Glutamatergic neuron (in vitro differentiated cells): ENCODE measurements around the gene MAPKAP1. TPM values are rescaled to one million over a fixed set of nuclear protein-coding genes. Genes with fewer than 3 reads are reported as not detected.

Source experiments
- DNase-seq: peaks from one replicate; pipeline ENCODE4 v3.0.0; 2022
- H3K27ac Mint-ChIP-seq: one replicate; pipeline ENCODE4 v1.8.0; 2020; ENCODE audit warnings: mild to moderate bottlenecking, mixed read lengths, inconsistent platforms; ENCODE audit not compliant: unreplicated experiment
- H3K27me3 Mint-ChIP-seq: one replicate; pipeline ENCODE4 v1.8.0; 2020; ENCODE audit warnings: mild to moderate bottlenecking, moderate library complexity, mixed read lengths, inconsistent platforms; ENCODE audit not compliant: unreplicated experiment
- H3K36me3 Mint-ChIP-seq: one replicate; pipeline ENCODE4 v1.8.0; 2020; ENCODE audit warnings: mild to moderate bottlenecking, mixed read lengths, inconsistent platforms; ENCODE audit not compliant: unreplicated experiment
- H3K4me1 Mint-ChIP-seq: one replicate; pipeline ENCODE4 v1.8.0; 2020; ENCODE audit warnings: mild to moderate bottlenecking, low read depth, mixed read lengths, inconsistent platforms; ENCODE audit not compliant: unreplicated experiment
- H3K4me3 Mint-ChIP-seq: one replicate; pipeline ENCODE4 v1.8.0; 2020; ENCODE audit warnings: mild to moderate bottlenecking, mixed read lengths, inconsistent platforms; ENCODE audit not compliant: unreplicated experiment
- H3K9me3 Mint-ChIP-seq: one replicate; pipeline ENCODE4 v1.8.0; 2020; ENCODE audit warnings: mild to moderate bottlenecking, moderate library complexity, mixed read lengths, inconsistent platforms; ENCODE audit not compliant: unreplicated experiment
- CTCF ChIP-seq: fragments of 200-600 bp; sonication (generic); IDR thresholded peaks from one replicate; pipeline ENCODE4 v1.5.0; 2021; ENCODE audit not compliant: partially characterized antibody, unreplicated experiment
- total RNA-seq: library from RNA; stranded (reverse); fragmentation: NEBNext Ultra II Directional; extraction: Animal tissue kit (Norgen Biotek cat#: 25700); gene quantifications from one replicate; pipeline ENCODE4 v1.2.1, GENCODE V29; 2021; ENCODE audit not compliant: unreplicated experiment

The MAPKAP1 gene
- total RNA-seq, 1 donor from 2014 or later = 59.6 TPM

- no peak for TF ChIP-seq CTCF
- peaks cover 11% of the 10 kb centered on the region for H3K9me3 Mint-ChIP-seq
- peak; percentile 96 for DNase-seq
- peaks cover 8% of the 10 kb centered on the region for H3K27me3 Mint-ChIP-seq
- no peaks in the 10 kb centered on the region for H3K36me3 Mint-ChIP-seq
- H3K27ac Mint-ChIP-seq = peak overlapping the region; percentile 22
- peak overlapping the region; percentile 91 for H3K4me3 Mint-ChIP-seq
- H3K4me1 Mint-ChIP-seq = peaks cover 15% of the 10 kb centered on the region
These were observed 39.2 kb upstream of the MAPKAP1 start for GRCh38 chr9:125746017-125746773.

- H3K9me3 Mint-ChIP-seq = peaks cover 11% of the 10 kb centered on the region
- H3K27me3 Mint-ChIP-seq = peaks cover 8% of the 10 kb centered on the region
- no peak overlapping the region for H3K27ac Mint-ChIP-seq
- peaks cover 13% of the 10 kb centered on the region for H3K4me1 Mint-ChIP-seq
- no peak for DNase-seq
- no peak for TF ChIP-seq CTCF
- peak overlapping the region; percentile 91 for H3K4me3 Mint-ChIP-seq
- H3K36me3 Mint-ChIP-seq = no peaks in the 10 kb centered on the region
These were observed 38.6 kb upstream of the MAPKAP1 start for GRCh38 chr9:125745682-125746016.

GRCh38 chr9:125745018-125745417 is 38.0 kb upstream of the MAPKAP1 start:
- Mint-ChIP-seq H3K36me3 (no peaks in the 10 kb centered on the region), H3K9me3 (peaks cover 11% of the 10 kb centered on the region), H3K27ac (no peak overlapping the region), H3K4me1 (peaks cover 9% of the 10 kb centered on the region), H3K27me3 (peaks cover 8% of the 10 kb centered on the region), H3K4me3 (peak overlapping the region; percentile 91)
- no peak for DNase-seq
- TF ChIP-seq CTCF = no peak

- H3K27me3 Mint-ChIP-seq = peaks cover 8% of the 10 kb centered on the region
- H3K9me3 Mint-ChIP-seq = peaks cover 11% of the 10 kb centered on the region
- no peak overlapping the region for H3K4me3 Mint-ChIP-seq
- TF ChIP-seq CTCF = no peak
- DNase-seq = no peak
- H3K27ac Mint-ChIP-seq = no peak overlapping the region
- peaks cover 9% of the 10 kb centered on the region for H3K4me1 Mint-ChIP-seq
- no peaks in the 10 kb centered on the region for H3K36me3 Mint-ChIP-seq
These were observed 37.6 kb upstream of the MAPKAP1 start for GRCh38 chr9:125744616-125745015.

GRCh38 chr9:125743682-125744428 is 36.8 kb upstream of the MAPKAP1 start:
- Mint-ChIP-seq H3K27ac (no peak overlapping the region), H3K4me1 (peaks cover 4% of the 10 kb centered on the region), H3K9me3 (peaks cover 8% of the 10 kb centered on the region), H3K4me3 (no peak overlapping the region), H3K36me3 (no peaks in the 10 kb centered on the region), H3K27me3 (peaks cover 7% of the 10 kb centered on the region)
- TF ChIP-seq CTCF = no peak
- no peak for DNase-seq
